Lung microvascular endothelial cell (primary cell): ENCODE measurements around the gene MAGEA2. TPM values are rescaled to one million over a fixed set of nuclear protein-coding genes. Genes with fewer than 3 reads are reported as not detected.
"Not testable (repeated sequence)": the region's sequence is repeated elsewhere in the genome, so short reads cannot be mapped to it uniquely, and the experiment has no call there.

Source experiments
- DNase-seq, 2 donors: peaks; one replicate each; pipeline versions ENCODE4 v3.0.0 to v3.0.0-alpha.2; 2010; ENCODE audit warnings: low read depth in 2 of 2
- total RNA-seq: library from RNA; depleted of rRNA; stranded (reverse); fragments of >200 nt; gene quantifications from 2 replicates; pipeline ENCODE4 v1.2.1, GENCODE V29; 2014

Gene MAGEA2
- total RNA-seq, 1 donor from 2014 or later: not detected

GRCh38 chrX:152709173-152709572 is 44.5 kb downstream of the MAGEA2 start, which contains the start of gene CSAG2:
Gene CSAG2 (minus strand): TSS chrX:152709273. CDS start chrX:152709112, 161 bp downstream.
- DNase-seq: not testable (repeated sequence)

GRCh38 chrX:152706500-152706899 is 47.1 kb downstream of the MAGEA2 start:
- DNase-seq: not testable (repeated sequence)

- not testable (repeated sequence) for DNase-seq
Observed at GRCh38 chrX:152700390-152700789, 53.3 kb downstream of the MAGEA2 start.

Other genes starting within 250 kb of the MAGEA2 start
- not detected in 2 replicates for gene GABRQ, start 115.9 kb downstream of the MAGEA2 start, total RNA-seq
- gene MAGEA3, start 55.0 kb downstream of the MAGEA2 start, total RNA-seq: not detected in 2 replicates
- not detected in 2 replicates for gene CSAG2, start 44.6 kb downstream of the MAGEA2 start, total RNA-seq
- not detected in 2 replicates for gene MAGEA2B, start 39.2 kb downstream of the MAGEA2 start, total RNA-seq
- gene CSAG1, start 20.1 kb downstream of the MAGEA2 start, total RNA-seq: not detected in 2 replicates
- not detected in 2 replicates for gene MAGEA12, start 20.1 kb downstream of the MAGEA2 start, total RNA-seq
- gene CSAG3, start 5.4 kb upstream of the MAGEA2 start, total RNA-seq: not detected in 2 replicates
- gene MAGEA6, start 15.8 kb upstream of the MAGEA2 start, total RNA-seq: not detected in 2 replicates
- 14.6 and 15.9 TPM in 2 replicates for gene CETN2, start 76.9 kb upstream of the MAGEA2 start, total RNA-seq
- gene NSDHL, start 77.2 kb upstream of the MAGEA2 start, total RNA-seq: 13.7 and 14.2 TPM in 2 replicates
- gene ZNF185, start 144.2 kb upstream of the MAGEA2 start, total RNA-seq: 4.0 and 9.2 TPM in 2 replicates
- not detected in 2 replicates for gene PNMA5, start 240.3 kb upstream of the MAGEA2 start, total RNA-seq